HG03066 (cell line): ENCODE data around the gene ST6GALNAC4.

ENCODE experiments used
- ATAC-seq: cut with Tn5 transposase; IDR thresholded peaks from one replicate; pipeline ENCODE4 v1.9.1; 2021; ENCODE audit warnings: low read depth; ENCODE audit not compliant: unreplicated experiment

ST6GALNAC4 gene

GRCh38 chr9:127947841-127948710 is 31.2 kb upstream of the ST6GALNAC4 start:
- ATAC-seq = no peak

GRCh38 chr9:127946728-127947127 is 29.9 kb upstream of the ST6GALNAC4 start:
- no peak for ATAC-seq

GRCh38 chr9:127945942-127946341 is 29.1 kb upstream of the ST6GALNAC4 start:
- ATAC-seq = no peak

GRCh38 chr9:127945338-127945737 is 28.5 kb upstream of the ST6GALNAC4 start:
- ATAC-seq = no peak

GRCh38 chr9:127944586-127945218 is 27.9 kb upstream of the ST6GALNAC4 start:
- ATAC-seq = no peak

- peak; percentile 64 for ATAC-seq
Observed at GRCh38 chr9:127943731-127944144, 26.9 kb upstream of the ST6GALNAC4 start.

- ATAC-seq = no peak
Observed at GRCh38 chr9:127943011-127943662, 26.3 kb upstream of the ST6GALNAC4 start.

- no peak for ATAC-seq
Observed at GRCh38 chr9:127942216-127943010, 25.6 kb upstream of the ST6GALNAC4 start.

- ATAC-seq = no peak
Observed at GRCh38 chr9:127941961-127942215, 25.0 kb upstream of the ST6GALNAC4 start.

GRCh38 chr9:127941062-127941960 is 24.5 kb upstream of the ST6GALNAC4 start:
- no peak for ATAC-seq

- no peak for ATAC-seq
Observed at GRCh38 chr9:127940593-127940992, 23.8 kb upstream of the ST6GALNAC4 start.

- ATAC-seq = no peak
Observed at GRCh38 chr9:127938298-127938690, 21.5 kb upstream of the ST6GALNAC4 start.

GRCh38 chr9:127937388-127938297 is 20.8 kb upstream of the ST6GALNAC4 start, which contains the start of gene DPM2:
Gene DPM2 (minus strand): TSS chr9:127937854. CDS start chr9:127937820, 34 bp downstream.
- ATAC-seq = peak; percentile 97

GRCh38 chr9:127937056-127937387 is 20.2 kb upstream of the ST6GALNAC4 start:
- no peak for ATAC-seq

- ATAC-seq = no peak
Observed at GRCh38 chr9:127936347-127936852, 19.6 kb upstream of the ST6GALNAC4 start.

- ATAC-seq = no peak
Observed at GRCh38 chr9:127935765-127936221, 19.0 kb upstream of the ST6GALNAC4 start.

- no peak for ATAC-seq
Observed at GRCh38 chr9:127934986-127935385, 18.1 kb upstream of the ST6GALNAC4 start.

GRCh38 chr9:127934248-127934647 is 17.4 kb upstream of the ST6GALNAC4 start:
- ATAC-seq = no peak
